TTC549 (cell line): ENCODE data around the gene CLSTN2.

Experiments used
- FAIRE-seq: peaks from 2 replicates; lab custom pipeline; 2012; peaks lifted over from hg19 to GRCh38; lab: Jason Lieb, UNC

Gene CLSTN2

DNA sequence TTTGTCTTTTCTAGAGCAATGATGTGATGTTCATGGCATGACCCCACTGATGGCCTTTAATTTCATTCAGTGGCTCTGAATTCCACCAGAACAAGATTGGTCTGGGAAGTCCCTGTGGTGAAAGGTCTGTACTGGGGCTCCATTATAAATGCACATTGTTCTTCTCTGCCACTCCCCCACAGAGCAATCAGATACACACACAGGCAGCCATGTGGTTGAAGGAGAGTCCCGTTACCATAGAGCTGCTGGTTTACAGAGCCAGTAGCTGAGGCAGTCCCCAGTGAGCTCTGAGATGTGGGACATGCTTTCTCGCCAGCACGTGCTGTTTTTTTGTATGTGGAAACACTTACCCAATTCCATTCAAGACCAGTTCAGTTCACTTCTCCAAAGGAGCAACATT, 570.2 kb downstream of the CLSTN2 start:
- no peak for FAIRE-seq

DNA sequence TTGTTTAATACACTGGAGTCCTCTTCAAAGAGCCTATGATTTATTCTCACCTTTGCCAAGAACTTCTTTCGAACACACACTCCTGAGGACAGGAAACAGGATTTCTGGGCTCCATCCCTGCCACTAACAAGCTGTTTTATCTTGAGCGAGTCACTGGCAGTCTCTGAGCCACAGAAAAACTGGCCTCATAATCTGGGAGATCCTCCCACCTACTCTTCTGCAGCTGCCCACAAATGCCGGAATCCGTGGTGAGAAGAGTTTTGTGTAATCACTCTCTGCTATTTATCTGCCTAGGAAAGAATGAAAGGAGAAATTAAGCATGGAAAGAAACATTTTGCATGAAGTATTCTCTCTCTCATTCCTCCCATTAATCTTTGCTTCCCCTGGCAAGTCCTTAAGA, 570.9 kb downstream of the CLSTN2 start:
- FAIRE-seq = no peak

DNA sequence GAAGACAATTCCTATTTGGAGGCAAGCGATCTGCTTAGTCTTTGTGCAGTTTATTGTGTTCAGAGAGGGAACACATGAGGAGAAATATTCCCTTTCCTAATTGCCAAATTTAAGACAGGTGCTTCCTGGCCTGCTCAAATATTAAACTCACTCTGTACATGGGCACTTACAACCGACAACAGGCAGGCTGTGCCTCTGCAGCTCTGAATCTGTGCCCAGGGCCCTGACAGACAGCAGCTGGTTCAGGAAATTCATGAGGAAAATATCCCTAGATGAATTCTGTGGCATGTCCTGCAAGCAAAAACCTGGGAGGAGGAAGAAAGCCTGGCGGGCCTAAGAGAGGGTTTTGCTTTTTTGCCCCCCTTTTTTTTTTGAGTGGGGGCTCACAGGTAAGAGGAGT, 573.6 kb downstream of the CLSTN2 start:
- no peak for FAIRE-seq

DNA sequence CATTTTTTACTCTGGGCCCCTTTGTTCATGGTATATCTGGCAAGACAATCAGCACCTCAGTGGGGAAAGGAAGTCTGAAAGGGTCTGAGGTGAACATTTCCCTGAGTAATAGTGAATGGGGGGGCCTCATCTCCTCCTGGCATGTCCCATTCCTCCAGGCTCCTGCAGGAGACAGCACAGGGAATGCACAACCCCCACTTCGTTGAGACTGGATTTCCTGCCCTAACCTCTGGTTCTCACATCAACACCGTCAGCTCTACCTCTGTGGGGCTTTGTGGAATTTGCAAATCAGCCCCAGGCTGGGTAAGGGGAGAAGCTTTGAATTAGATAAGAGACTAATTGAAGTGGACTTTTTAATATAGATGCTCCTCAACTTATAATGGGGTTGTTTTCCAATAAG, 574.5 kb downstream of the CLSTN2 start:
- FAIRE-seq = no peak

DNA sequence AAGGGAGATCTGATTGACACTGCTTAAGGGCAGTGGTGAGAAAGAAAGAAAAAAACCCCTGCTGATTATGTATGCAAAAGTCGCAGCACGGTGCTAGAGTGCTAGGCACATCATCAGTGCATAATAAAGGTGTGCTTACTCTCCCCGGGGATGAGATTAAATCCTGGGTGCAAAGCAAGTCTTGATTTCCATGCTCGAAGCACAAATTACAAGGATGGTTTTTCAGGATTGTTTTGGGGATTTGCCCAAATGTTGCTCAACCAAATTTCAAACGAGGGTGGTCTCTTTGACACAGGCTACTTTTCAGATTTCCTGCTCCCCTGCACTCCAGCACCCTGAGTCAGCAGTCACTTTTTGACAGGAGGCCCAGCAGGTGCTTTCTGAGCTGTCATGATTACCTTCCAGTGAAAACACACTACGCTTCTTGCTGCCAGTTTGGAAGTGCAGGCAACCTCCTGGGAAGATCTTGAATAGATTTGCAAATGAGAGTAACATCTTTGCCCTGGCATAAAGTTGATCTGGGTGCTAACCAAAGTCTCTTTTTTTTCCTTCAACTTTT, 575.4 kb downstream of the CLSTN2 start:
- FAIRE-seq = no peak

DNA sequence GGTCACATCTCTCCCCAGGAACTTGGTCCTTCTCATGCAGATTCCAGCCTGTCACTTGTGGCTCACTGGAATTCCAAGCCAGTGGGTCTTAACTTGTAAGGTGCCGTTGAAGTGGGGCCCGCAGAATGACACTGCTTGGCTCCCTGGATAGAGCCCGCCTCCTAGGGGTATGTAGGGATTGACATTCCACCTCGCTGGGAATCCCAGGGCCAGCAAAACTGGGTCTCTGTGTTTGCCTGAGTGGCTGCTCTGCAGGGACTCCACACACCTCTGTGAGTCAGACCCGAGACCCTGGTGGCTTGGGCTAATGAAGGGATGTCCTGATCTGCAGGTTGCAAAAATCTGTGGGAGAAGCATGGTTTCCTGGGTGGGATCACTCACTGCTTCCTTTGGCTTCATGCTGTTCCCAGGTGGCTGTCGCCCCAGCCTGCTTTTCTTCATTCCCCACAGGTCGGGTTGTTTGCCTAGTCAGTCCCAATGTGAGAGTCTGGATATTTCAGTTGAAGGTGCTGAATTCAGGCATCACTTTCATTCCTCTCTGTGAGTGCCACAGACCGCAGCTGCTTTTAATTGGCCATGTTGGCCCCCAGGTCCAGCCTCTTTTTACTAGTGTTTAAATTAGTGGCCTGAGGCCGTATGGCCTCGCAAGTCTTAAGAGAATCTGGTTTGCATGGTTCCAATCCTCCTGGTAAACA, 586.9 kb downstream of the CLSTN2 start:
- FAIRE-seq = no peak

DNA sequence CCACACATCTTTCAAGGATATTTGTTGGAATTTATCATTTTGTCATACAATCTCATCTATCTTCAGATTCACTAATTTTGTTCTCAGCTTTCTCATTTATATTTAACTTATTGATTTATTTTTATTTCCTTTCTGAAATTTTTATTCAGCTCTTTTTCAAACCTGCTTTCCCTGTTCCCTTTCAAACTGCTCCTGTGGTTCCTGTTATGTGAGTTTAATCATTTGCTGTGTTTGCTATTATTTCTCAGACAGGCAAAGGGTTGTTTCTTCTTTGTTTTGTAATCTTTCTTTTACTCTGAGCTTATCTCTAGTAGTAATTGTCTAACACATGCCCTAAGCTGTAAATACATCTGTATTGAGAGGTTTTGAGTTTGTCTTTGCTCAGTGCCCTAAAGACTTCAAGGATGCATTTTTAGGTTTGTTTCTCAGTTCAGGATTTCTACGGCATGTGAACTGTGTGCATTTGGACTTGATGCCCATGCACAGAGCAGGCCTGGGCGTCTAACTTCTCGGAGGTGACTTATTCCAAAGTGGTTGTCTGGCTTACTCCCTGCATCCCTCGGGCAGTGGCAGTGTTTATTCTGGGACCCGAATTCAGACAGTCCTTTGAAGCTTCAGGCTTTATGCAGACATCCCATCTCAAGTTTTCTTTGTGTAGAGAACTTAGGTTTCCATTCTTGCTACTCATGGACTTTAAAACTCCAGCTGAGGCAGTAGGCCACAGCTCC, 587.8 kb downstream of the CLSTN2 start:
- FAIRE-seq = no peak

DNA sequence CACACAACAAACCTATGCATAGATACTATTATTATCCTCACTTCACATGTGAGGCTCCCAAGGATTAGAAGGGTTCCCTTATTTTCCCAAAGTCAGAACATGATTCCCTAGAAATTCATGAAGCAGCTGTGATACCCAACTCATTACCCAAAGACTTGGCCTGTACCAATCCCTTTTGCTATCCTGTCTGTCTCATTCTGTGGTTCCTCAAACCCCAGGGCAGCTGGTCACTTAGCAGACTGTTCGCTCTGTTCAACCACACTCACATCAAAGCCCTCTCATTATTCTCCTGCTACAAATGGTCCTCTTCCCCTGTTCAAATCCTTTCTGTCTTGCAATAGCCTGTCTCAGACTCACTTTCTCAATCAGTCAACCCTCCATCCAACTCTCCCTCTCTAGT, 588.6 kb downstream of the CLSTN2 start:
- FAIRE-seq = no peak

DNA sequence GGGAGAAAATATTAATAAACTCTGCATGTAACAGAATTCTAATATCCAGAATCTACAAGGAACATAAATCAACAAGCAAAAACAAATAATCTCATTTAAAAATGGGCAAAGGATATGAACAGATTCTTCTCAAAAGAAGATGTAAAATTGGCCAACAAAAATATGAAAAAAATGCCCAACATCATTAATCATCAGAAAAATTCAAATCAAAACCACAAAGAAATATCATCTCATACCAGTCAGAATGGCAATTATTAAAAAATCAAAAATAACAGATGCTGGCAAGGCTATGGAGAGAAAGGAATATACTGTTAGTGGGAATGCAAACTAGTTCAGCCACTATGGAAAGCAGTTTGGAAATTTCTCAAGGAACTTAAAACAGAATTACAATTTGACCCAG, 592.2 kb downstream of the CLSTN2 start:
- no peak for FAIRE-seq

DNA sequence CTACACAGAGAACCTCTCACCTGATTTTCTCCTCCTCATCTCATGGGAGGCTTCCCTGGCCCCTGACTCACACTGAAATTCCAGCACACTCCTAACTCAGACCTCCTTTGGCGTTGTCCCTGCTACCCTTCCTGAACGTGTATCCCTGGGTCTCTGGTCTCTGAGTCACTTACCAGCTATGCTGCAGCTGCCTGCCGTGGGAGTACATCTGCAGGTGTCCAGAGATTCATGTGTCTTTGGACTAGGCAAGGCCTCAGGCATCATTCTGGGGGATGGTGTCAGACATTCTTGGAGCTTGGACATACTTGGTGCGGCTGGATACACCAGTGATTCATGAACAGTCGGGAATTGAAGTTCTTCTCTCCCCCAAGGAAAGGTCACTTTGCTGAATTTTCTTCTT, 594.1 kb downstream of the CLSTN2 start:
- no peak for FAIRE-seq

DNA sequence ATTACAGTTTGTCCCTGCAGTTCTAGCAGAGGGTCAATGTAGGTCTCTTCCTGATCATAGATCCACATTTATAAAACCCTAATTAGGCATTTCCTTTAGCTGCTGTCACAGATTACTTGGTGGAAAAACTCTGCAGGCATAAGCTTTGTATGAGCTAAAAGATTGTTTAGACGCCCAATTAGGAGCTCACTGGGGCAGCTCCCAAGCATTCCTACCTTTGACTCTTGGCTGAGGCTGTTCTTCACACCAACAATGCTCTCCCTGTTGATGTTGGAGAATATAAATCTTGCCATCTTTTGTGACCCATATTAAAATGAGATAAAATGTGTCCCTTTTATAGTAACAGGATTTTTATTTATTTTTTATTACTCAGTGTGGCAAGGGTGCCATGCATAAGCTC, 594.6 kb downstream of the CLSTN2 start:
- FAIRE-seq = no peak

DNA sequence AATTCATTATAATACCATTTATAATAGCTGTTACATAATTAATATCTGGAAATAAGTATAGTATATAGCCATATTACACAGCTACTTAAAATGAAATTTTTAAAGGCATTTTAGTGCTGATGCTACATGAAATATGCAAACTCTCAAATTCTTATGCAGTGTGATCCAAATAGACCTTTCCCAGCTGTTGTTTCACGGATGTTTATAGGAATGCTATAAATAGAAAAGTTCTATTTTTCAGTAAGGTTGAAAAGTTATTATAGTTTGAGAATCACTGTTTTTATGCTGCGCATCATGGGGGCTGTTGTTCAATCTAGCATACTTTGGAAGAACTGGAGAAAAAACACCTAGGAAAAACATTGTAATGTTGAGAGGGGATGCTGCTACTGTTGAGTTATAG, 595.1 kb downstream of the CLSTN2 start:
- FAIRE-seq = no peak

DNA sequence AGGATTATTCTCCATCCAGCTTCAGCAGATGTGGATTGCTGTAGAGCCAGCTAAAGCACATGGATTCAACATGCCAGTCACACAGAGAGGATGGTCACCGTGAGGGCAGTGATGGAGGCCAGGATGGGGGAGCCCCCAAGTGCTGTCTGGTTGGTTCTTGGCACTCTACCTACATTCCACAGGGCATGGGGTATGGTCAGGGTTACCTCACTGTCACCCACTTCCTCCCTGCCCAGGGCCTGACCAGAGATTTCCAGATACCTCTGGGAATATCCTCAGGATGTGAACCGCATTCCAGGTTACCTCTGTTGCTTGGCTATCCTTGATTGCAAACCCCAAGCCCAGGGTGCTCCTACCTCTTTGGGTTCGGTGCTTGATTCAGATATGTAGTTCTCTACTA, 595.6 kb downstream of the CLSTN2 start:
- FAIRE-seq = no peak

DNA sequence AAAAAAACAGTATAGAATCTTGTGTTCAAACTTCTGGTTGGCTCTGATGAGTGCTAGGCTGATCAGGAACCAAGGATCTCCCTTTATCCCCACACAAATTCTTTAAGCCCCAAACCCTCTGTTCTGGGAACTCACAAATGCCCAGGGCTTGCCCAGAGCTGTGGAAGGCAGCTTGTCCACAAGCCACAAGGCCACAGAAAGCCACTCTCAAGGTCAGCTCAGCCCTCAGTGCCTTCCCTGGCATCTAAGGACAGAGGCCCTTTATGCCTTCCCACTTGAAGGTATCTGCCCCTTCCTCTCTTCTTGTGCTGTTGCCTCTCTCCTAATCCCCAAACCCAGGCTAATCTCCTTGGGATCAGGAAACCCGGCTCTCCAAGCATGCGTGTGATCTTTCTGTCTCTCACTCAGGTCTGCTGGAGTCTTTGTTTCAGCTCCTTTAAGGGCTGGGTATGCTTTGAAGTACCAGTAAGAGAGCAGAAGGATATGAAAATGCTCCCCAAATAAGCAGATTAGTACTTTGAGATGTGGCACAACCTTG, 597.9 kb downstream of the CLSTN2 start:
- FAIRE-seq = no peak

DNA sequence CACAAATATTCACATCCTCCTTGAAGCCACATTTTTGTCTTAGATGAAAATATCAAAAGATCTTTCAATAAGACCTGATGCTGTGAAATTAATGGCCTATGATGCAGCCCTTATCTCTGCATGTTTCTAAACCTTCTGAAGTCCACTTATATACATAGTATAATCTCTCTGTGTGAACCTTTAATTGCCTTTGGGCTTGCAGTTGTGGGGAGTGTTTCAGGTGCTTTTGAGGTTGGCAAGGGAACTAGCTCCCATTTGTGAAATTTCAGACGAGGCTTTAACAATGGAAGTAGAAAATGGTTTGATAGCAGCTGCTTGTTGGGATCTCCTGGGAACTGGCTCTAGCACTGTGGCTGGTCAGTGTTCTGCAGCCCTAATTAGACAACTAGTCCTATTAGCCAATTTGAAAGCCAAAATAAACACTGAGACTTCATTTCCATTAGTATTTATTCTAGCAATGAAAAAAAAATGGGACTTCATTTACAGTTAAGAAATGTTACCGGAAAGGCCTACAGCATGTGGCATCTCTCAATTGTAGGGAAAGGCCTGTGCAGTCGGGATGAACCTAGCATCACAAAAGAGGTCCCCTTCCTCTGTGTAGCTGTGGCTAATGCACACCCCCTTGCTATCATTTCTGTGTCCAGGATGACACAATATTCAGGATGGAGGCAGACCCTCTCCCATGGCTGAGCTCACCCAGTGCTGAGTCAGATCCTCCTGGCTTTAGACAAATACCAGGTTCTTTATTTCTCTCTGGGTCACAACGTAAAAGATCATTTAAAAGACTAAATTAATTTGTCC, 602.1 kb downstream of the CLSTN2 start:
- no peak for FAIRE-seq

DNA sequence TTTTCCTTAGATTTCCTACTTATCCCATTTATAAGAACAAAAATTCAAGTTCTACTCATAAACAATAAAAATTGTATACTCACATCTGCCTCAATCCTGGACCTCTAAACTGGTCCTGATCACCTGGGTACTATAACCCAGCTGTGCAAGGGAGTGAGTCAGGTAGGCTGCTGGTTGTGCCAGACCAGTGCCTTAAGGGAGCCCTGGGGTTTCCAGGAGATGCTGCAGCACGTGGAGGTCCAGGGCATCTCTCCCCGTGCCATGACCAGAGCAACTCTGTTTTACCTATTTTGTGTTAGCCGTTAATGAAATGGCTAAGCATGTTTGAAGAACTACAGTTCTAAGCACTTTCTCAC, 602.7 kb downstream of the CLSTN2 start:
- no peak for FAIRE-seq

DNA sequence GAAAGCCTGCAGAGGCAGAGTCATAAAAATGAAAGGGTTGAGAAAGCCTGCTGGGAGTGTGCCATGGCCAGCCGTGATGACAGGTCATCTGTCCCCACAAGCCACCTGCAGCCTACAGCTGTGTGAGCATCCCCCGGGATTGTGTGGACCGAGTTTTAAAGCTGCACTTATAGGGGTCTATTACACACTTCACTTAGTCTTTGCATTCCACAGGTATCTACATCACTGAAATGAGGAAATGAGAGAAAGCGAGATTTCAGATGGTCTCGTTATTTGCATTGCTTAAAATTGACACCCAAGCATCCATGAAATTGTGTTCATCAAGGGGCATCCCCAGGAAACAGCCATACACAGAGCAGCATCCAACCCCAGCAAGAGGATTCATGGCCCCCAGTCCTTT, 605.3 kb downstream of the CLSTN2 start:
- no peak for FAIRE-seq

DNA sequence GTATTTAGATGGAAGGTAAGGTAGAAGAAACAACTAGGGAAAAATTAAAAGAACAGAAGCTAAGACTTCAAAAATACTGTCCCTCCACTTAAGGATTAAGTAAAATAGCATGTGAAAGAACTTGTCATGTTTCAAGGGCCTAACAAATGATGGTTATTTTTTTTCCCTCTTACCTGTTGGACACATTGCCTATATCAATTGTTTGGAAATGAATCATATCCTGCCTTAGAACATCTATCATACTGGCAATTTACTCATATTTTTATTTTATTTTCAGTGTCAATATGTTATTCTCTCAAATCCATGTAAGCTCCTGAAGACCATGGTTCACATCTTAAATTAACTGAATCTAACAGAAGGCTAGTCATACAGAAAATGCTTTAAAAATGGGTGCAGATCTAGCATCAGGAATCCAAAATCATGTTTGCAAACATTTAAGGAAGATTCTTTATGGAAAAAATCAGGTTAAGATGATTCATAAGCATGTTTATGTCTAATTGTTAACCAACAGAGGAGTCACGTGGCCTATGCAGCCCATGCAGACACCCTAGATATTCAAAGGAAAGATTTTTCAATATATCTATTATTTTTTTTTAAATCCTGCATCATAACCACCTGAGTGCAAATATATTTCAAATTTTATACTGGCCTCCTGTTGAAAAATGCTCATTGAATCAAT, 607.1 kb downstream of the CLSTN2 start:
- FAIRE-seq = no peak

DNA sequence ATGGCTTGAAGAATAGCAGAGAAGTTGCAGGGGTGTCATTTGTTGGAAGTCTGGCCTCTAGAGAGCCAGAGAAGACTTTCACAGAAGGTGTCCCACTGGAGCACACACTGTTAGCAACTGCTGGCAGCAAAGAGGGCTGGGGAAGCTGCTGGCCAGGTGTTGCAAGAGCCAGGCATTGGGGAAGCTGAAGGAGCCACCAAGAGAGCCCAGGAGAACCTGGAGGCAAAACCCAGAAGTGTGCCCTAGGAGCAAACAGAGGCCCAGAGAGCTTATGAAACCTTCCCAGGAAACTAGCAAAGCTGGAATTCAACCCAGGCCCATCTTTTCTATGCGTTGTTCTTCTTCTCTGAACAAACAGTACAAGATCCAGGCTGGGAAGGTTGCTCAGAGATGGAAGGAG, 610.2 kb downstream of the CLSTN2 start:
- no peak for FAIRE-seq

DNA sequence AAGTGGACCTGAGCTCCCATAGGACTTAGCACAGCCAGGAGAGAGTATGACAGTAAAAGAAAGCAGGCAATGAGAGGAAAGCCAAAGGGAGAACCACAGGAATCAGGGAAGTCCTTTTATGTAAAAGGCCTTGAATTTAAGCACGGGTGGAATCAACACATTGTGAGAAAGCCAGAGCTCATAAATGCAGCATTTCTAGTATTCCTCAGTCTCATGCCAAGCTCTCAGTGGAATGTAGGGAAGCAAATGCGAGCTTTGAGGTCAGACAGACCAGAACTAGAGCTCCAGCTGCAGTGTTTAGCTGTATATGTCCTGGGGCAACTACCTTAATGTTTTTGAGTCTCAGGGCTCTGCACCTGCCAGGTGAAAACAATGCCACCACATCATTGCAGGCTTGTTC, 610.8 kb downstream of the CLSTN2 start:
- FAIRE-seq = no peak

DNA sequence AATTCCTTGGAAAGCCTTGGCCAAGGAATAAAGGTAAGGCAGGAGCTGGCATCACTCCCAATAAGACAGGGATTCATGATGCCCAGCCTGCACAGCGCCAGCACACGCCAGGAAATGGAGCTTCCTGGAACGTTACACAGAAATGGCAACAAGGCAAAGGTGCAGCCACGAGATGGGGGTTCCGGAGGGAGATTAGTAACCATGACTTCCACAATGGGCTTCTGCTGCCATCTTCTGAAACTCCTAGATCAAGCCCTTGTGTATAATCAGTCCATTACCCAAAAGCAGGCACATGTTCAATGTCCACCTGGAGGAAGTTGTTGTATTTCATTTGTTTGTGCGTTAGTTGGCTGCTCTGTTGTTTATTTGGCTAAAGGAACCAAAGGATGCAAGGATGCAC, 611.7 kb downstream of the CLSTN2 start:
- FAIRE-seq = no peak

DNA sequence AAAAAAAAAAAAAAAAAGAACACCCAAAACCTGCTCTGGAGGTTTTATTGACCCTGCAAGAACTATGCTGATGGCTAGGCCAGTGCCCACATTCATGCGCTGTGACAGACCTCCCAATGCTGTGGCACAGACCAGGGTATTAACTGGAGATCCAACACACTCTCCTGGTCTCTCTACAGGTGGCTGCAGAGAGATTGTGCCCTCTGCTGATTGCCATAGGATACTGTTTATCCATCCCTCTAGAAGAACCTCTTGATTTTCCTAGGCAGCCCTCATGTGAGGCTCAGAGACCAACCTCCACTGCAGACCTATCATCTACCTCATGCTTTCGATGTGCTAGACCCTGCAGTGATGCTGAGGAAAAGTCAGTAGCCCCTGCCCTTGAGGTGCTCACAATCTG, 617.4 kb downstream of the CLSTN2 start:
- no peak for FAIRE-seq
